Loucy (cell line): Measurements from ENCODE around the gene FASLG.

Source experiments
- H2AFZ ChIP-seq: fragments of 200-600 bp; sonication (generic); 2 replicates; pipeline ENCODE4 v1.6.0; 2016; ENCODE audit warnings: antibody characterized with exemption, mild to moderate bottlenecking, low read length, moderate library complexity
- H3F3A ChIP-seq: fragments of 200-600 bp; 2 replicates; pipeline ENCODE4 v1.6.0; 2016; ENCODE audit warnings: antibody characterized with exemption, low read depth, mild to moderate bottlenecking
- H3K27me3 ChIP-seq: fragments of 200-600 bp; sonication (generic); 2 replicates; pipeline ENCODE4 v1.6.1; 2014; ENCODE audit warnings: low read length, mild to moderate bottlenecking; ENCODE audit not compliant: insufficient read depth, poor library complexity, severe bottlenecking
- H3K36me3 ChIP-seq: fragments of 200-600 bp; sonication (generic); 2 replicates; pipeline ENCODE4 v1.6.1; 2016; ENCODE audit warnings: low read length; ENCODE audit not compliant: insufficient read depth
- H3K4me1 ChIP-seq: fragments of 200-600 bp; sonication (generic); 2 replicates; pipeline ENCODE4 v1.5.1; 2014; ENCODE audit warnings: low read length, mild to moderate bottlenecking; ENCODE audit not compliant: insufficient read depth, poor library complexity, severe bottlenecking
- H3K4me2 ChIP-seq: fragments of 200-600 bp; sonication (generic); 2 replicates; pipeline ENCODE4 v1.6.0; 2014; ENCODE audit warnings: antibody characterized with exemption, low read length, low read depth, mild to moderate bottlenecking; ENCODE audit not compliant: poor library complexity, severe bottlenecking
- H3K4me3 ChIP-seq: fragments of 200-600 bp; sonication (generic); 2 replicates; pipeline ENCODE4 v1.5.1; 2014; ENCODE audit warnings: low read length, mild to moderate bottlenecking, mixed read lengths; ENCODE audit not compliant: poor library complexity, severe bottlenecking
- H3K79me2 ChIP-seq: fragments of 200-600 bp; sonication (generic); 2 replicates; pipeline ENCODE4 v1.6.1; 2014; ENCODE audit warnings: low read length; ENCODE audit not compliant: insufficient read depth
- H3K9ac ChIP-seq: fragments of 200-600 bp; sonication (generic); 2 replicates; pipeline ENCODE4 v1.6.0; 2014; ENCODE audit warnings: mild to moderate bottlenecking, low read depth, low read length, moderate library complexity; ENCODE audit not compliant: poor library complexity, severe bottlenecking
- H3K9me2 ChIP-seq: fragments of 200-600 bp; sonication (generic); replicated peaks from 2 replicates; pipeline ENCODE4 v1.6.1; 2016; ENCODE audit warnings: low read depth, low read length, mixed read lengths
- H3K9me3 ChIP-seq: fragments of 200-600 bp; sonication (generic); 2 replicates; pipeline ENCODE4 v1.6.1; 2014; ENCODE audit warnings: mild to moderate bottlenecking, antibody characterized with exemption, low read length, low read depth; ENCODE audit not compliant: insufficient read depth
- H4K20me1 ChIP-seq: fragments of 200-600 bp; sonication (generic); 2 replicates; pipeline ENCODE4 v1.6.0; 2014; ENCODE audit warnings: antibody characterized with exemption, low read length, mild to moderate bottlenecking; ENCODE audit not compliant: insufficient read depth, poor library complexity, severe bottlenecking
- EZH2phosphoT487 ChIP-seq: fragments of 200-600 bp; IDR thresholded peaks from 2 replicates; pipeline ENCODE4 v1.6.1; 2018; ENCODE audit warnings: antibody characterized with exemption, mild to moderate bottlenecking, moderate library complexity, borderline replicate concordance
- TF ChIP-seq, protein P1 (sequence below): fragments of 200-600 bp; sonication (generic); conservative IDR thresholded peaks from 2 replicates; pipeline ENCODE4 v1.5.1; 2014; ENCODE audit warnings: mild to moderate bottlenecking, antibody characterized with exemption, low read length

Gene FASLG

DNA sequence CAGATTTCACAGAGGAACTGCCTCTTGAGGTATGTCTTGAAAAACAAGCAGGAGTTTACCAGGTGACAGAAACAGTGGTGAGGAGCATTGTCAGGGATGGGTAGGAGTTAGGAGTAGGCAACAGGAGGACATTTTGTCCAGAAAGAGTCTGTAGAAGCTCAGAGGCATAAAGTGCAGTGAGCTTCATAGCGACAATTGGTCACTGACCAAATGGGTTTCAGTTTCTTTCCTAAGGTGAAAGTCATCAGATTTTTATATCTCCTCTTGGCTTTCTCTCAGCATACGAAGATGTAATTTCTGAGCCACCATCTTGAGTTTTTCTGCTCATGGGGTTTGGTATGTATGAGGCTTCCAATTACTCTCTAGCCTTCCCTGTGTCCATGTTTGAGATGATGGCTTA lies 29.3 kb upstream of the FASLG start:
- Histone ChIP-seq H3F3A (no peaks in the 10 kb centered on the region), H2AFZ (peak overlapping the region; percentile 6; the same call in 1 of the 2 replicates), H3K4me1 (peaks cover 21% of the 10 kb centered on the region), H3K79me2 (no peaks in the 10 kb centered on the region), H3K9me3 (no peaks in the 10 kb centered on the region), H3K27me3 (no peaks in the 10 kb centered on the region), H3K9me2 (no peaks in the 10 kb centered on the region), H3K4me3 (no peak overlapping the region), H4K20me1 (no peaks in the 10 kb centered on the region), H3K36me3 (no peaks in the 10 kb centered on the region), H3K4me2 (peak overlapping the region; percentile 11), H3K9ac (no peak overlapping the region)
- TF ChIP-seq, protein P1, sequence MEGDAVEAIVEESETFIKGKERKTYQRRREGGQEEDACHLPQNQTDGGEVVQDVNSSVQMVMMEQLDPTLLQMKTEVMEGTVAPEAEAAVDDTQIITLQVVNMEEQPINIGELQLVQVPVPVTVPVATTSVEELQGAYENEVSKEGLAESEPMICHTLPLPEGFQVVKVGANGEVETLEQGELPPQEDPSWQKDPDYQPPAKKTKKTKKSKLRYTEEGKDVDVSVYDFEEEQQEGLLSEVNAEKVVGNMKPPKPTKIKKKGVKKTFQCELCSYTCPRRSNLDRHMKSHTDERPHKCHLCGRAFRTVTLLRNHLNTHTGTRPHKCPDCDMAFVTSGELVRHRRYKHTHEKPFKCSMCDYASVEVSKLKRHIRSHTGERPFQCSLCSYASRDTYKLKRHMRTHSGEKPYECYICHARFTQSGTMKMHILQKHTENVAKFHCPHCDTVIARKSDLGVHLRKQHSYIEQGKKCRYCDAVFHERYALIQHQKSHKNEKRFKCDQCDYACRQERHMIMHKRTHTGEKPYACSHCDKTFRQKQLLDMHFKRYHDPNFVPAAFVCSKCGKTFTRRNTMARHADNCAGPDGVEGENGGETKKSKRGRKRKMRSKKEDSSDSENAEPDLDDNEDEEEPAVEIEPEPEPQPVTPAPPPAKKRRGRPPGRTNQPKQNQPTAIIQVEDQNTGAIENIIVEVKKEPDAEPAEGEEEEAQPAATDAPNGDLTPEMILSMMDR: no peak
- no peak for TF ChIP-seq EZH2phosphoT487

DNA sequence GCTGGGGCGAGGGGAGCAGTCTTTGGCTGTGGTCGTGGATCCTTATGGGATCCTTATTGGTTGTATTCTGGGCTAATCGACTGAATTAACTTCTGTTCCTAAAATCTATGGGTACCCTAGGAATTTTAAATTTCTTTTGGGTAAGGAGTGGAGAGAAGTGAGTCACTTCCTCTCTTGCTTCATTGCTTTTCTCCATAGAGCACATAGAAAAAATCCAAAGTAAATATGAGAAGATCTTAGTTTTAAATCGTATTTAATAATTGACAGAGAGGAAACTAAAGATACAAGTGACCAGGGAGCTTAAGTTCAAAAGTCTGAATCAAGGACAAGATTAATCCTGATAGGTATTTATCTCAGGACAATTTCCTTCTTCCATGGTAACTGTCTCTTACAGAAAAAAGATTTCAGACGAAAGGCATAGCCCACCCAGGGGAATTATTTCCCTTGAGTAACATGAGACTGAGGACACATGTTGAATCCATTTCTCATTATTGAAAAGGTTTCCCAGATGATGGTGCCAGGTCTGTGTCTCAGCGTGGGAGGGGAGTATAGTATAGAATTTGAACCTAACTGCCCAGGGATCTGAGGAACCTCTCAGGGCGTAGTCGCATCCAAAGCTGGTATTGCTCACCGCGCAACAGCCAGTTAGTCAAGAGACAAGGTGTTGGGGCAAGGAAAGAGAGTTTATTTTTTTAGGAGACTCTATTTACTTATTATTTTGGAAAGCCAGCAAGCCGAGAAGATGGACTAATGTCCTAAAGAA lies 28.7 kb upstream of the FASLG start:
- H3K9me2 ChIP-seq: no peaks in the 10 kb centered on the region
- H3K4me2 ChIP-seq: peak overlapping the region; percentile 11
- no peaks in the 10 kb centered on the region for H3F3A ChIP-seq
- no peak overlapping the region for H3K9ac ChIP-seq
- no peaks in the 10 kb centered on the region for H3K27me3 ChIP-seq
- H4K20me1 ChIP-seq: no peaks in the 10 kb centered on the region
- H3K4me1 ChIP-seq: peaks cover 21% of the 10 kb centered on the region
- no peaks in the 10 kb centered on the region for H3K79me2 ChIP-seq
- no peaks in the 10 kb centered on the region for H3K36me3 ChIP-seq
- no peak overlapping the region for H3K4me3 ChIP-seq
- no peaks in the 10 kb centered on the region for H3K9me3 ChIP-seq
- H2AFZ ChIP-seq: 0 out of 2 replicates have a peak overlapping the region, but pooled peaks have one; percentile 6
- no peak for TF ChIP-seq EZH2phosphoT487
- TF ChIP-seq, protein P1: no peak

DNA sequence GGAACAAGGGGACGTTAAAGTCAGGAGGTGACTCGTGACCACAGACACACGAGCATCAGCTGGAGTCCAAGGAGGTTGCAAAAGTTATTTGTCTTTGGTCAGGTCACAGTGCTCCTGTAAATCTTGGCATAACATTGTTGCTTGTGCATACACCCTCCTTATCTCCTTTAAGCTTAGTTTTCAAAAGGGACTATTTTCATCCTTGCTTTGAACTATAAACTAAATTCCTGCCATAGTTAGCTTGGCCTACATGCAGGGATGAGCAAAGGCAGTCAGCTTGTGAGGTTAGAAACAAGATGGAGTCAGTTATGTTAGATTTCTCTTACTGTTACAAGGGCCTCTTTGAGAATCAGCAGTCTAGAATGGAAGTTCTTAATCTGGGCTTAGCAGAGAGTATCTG lies 28.0 kb upstream of the FASLG start:
- H3K9me3 ChIP-seq: no peaks in the 10 kb centered on the region
- no peaks in the 10 kb centered on the region for H3K9me2 ChIP-seq
- peaks cover 21% of the 10 kb centered on the region for H3K4me1 ChIP-seq
- no peak overlapping the region for H2AFZ ChIP-seq
- no peak overlapping the region for H3K4me2 ChIP-seq
- H3K9ac ChIP-seq: no peak overlapping the region
- H3K79me2 ChIP-seq: no peaks in the 10 kb centered on the region
- no peak overlapping the region for H3K4me3 ChIP-seq
- TF ChIP-seq, protein P1: no peak
- TF ChIP-seq EZH2phosphoT487: no peak
- no peaks in the 10 kb centered on the region for H3K36me3 ChIP-seq
- H4K20me1 ChIP-seq: no peaks in the 10 kb centered on the region
- H3F3A ChIP-seq: no peaks in the 10 kb centered on the region
- H3K27me3 ChIP-seq: no peaks in the 10 kb centered on the region
